GM20000 (cell line): ENCODE data around the gene NDUFAF3.
A peak's percentile ranks its signal among the peaks of the same experiment; 100 is the strongest.

ENCODE experiments used
- DNase-seq: peaks from one replicate; pipeline ENCODE4 v3.0.0; 2012; ENCODE audit warnings: low spot score
- CTCF ChIP-seq: IDR thresholded peaks from 2 replicates; pipeline ENCODE4 v1.5.1; 2012; ENCODE audit warnings: mild to moderate bottlenecking, control low read depth; ENCODE audit errors: extremely low read depth, missing control alignments

NDUFAF3 gene

DNA sequence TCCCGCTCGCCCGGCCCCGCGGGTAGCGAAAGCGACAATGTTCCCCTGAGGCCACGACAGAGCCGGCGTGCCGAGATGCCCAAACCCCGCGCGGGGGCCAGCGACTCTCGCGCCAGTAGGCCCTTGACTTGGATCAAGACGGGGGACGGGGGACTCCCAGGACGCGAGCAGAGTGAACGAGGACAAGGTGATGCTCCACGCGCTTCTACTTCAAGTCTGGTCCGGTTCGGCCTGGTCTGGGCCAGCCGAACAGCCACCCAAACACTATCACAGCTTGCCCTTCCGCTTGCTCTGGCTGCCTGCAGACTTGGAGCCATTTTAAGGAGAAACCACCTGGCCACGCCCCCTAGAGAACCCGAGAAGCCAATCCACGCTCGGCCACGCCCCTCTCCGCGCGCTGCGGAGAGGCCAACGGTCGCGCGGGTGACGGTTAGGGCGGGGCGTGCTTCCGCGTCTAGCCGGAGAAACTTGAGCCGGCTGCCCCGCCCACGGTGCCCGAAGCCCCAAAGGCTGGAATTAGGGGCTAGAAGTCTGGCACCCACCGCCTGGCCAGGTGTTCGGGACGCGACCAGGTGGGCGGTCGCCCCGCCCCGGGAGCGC, 608 bp upstream of the NDUFAF3 start:
- no peak for TF ChIP-seq CTCF
- DNase-seq: peak; percentile 97

- no peak for DNase-seq
- TF ChIP-seq CTCF: no peak
These were observed 809 bp downstream of the NDUFAF3 start for GRCh38 chr3:49022688-49023171.

DNA sequence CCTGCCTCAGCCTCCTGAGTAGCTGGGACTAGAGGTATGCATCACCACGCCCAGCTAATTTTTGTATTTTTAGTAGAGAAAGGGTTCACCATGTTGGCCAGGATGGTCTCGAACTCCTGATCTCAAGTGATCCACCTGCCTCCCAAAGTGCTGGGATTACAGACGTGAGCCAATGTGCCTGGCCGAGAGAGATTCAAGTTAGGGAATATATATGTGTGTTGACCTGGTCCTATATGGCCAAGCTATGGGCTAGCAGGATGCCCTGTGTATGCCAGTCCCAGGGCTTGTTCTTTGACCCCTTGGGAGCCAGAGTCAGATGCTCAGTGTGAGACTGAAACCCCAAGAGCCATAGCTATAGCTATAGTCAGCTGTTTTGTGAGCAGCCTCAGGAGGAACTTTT, 1.9 kb downstream of the NDUFAF3 start:
- TF ChIP-seq CTCF: no peak
- no peak for DNase-seq

GRCh38 chr3:49024449-49024848, 2.5 kb downstream of the NDUFAF3 start:
- TF ChIP-seq CTCF: no peak
- DNase-seq: no peak

DNA sequence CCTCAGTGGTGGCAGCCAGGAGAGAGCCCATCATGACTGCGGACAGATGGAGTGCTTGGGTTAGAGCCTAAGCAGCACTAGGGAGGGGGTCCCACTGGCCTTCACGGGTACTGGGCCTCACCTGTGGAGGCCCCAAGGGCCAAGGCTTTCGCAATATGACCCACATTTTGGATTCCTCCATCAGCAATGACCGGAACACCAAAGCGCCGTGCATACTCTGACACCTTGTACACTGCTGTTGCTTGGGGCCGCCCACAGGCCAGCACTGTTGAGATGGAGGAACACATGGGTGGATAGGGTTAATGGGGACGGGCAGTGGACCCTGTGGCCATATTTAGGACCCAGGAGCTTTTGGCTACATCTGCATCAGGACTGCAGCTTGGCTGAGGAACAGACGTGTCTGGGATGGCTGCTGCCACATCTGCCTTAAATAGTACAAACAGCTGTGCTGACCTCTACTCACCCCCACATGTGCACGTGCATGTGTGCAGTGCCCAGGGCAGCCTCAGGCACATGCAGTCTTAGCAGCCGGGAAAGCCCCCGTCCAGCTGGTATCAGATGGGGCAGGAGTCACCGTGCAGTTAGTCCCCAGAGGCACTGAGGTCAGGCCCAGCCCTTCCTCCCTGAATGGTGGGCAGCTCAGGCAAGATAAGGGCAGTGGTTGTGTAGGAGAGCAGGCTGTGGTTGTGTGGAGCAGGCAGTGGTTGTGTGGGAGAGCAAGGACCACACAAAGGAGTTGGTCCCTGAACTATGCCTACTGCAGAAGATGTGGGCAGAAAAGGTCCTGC, 3.3 kb downstream of the NDUFAF3 start:
- TF ChIP-seq CTCF: no peak
- DNase-seq: no peak

DNA sequence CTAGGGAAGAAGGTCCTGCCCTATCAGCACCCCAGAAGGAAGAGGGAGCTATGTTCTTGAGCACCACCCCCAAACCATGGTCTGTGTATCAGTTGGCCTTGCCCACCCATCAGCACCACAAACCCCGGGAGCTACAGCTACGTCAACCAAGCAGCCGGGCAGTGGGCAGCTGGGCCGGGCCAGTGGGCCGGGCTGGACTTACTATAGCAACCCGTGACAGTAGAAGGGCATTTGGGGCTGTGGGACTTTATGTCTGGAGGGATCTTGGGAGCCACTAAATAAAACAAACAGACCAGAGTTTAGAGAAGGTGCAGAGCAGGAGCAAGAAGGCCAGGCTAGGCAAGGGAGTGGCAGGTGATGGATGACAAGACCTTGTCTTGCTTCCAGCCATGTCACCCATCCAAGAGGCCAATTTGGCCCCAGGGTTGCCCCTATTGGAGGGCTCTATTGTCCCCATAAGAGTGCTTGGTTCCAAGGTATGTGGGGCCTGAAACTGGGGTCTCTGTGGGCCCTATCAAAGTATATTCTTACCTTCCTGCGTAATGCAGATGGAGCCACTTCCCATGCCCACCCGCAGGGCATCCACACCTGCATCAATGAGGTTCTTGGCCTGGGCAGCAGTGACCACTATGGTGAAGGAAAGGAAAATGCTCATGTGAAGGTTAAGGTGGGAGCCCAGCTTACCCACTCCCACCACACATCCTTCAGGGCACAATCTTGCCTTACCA, 4.0 kb downstream of the NDUFAF3 start:
- no peak for TF ChIP-seq CTCF
- no peak for DNase-seq

GRCh38 chr3:49026536-49026935, 4.6 kb downstream of the NDUFAF3 start:
- DNase-seq: no peak
- no peak for TF ChIP-seq CTCF
